Measurements from ENCODE around the gene GNL3.

GNL3 gene

GRCh38 chr3:52730681-52731080 is 44.8 kb downstream of the GNL3 start:
- TF ChIP-seq CTCF (IDR thresholded peaks at IDR 0.05; ENCODE audit: low read depth, low read length, missing control alignments), result no peak
- in situ Hi-C loops (cut with HindIII; ENCODE audit: low pct_ligation_motif_present, low sequenced_read_pairs), result no loop called here
- no peak for DNase-seq

GRCh38 chr3:52731590-52731989 is 45.8 kb downstream of the GNL3 start:
- no peak for TF ChIP-seq CTCF (IDR thresholded peaks at IDR 0.05; ENCODE audit: low read depth, low read length, missing control alignments)
- DNase-seq, result no peak
- H3K4me3 ChIP-seq (ENCODE audit: low read depth, low read length), result no peak overlapping the region
- in situ Hi-C loops (cut with HindIII; ENCODE audit: low pct_ligation_motif_present, low sequenced_read_pairs), result no loop called here
- no peaks in the 10 kb centered on the region for H3K27me3 ChIP-seq (replicated peaks)
- H3K36me3 ChIP-seq (replicated peaks), result peaks cover 29% of the 10 kb centered on the region
- no peak overlapping the region for H3K27ac ChIP-seq

More at GRCh38 chr3:52730681-52731080, 44.8 kb downstream of the GNL3 start:
- Histone ChIP-seq H3K27ac (no peak overlapping the region), H3K27me3 (replicated peaks) (no peaks in the 10 kb centered on the region), H3K4me3 (ENCODE audit: low read depth, low read length) (no peak overlapping the region), H3K36me3 (replicated peaks) (peaks cover 27% of the 10 kb centered on the region)

- H3K36me3 ChIP-seq (replicated peaks), result peaks cover 29% of the 10 kb centered on the region
Measured at GRCh38 chr3:52733256-52733891, 47.5 kb downstream of the GNL3 start.

GRCh38 chr3:52739730-52740129 is 53.9 kb downstream of the GNL3 start:
- in situ Hi-C loops (cut with HindIII; ENCODE audit: low pct_ligation_motif_present, low sequenced_read_pairs), result no loop called here
- Histone ChIP-seq H3K4me3 (ENCODE audit: low read depth, low read length) (no peak overlapping the region), H3K27me3 (replicated peaks) (no peaks in the 10 kb centered on the region), H3K36me3 (replicated peaks) (peaks cover 33% of the 10 kb centered on the region), H3K27ac (no peak overlapping the region)
- no peak for TF ChIP-seq CTCF (IDR thresholded peaks at IDR 0.05; ENCODE audit: low read depth, low read length, missing control alignments)
- DNase-seq, result no peak

More at GRCh38 chr3:52733256-52733891, 47.5 kb downstream of the GNL3 start:
- TF ChIP-seq CTCF (IDR thresholded peaks at IDR 0.05; ENCODE audit: low read depth, low read length, missing control alignments), result no peak
- Histone ChIP-seq H3K4me3 (ENCODE audit: low read depth, low read length) (no peak overlapping the region), H3K27ac (no peak overlapping the region), H3K27me3 (replicated peaks) (no peaks in the 10 kb centered on the region)
- DNase-seq, result no peak
- in situ Hi-C loops (cut with HindIII; ENCODE audit: low pct_ligation_motif_present, low sequenced_read_pairs), result no loop called here

GRCh38 chr3:52742418-52743041 is 56.7 kb downstream of the GNL3 start:
- no peak overlapping the region for H3K27ac ChIP-seq
- peak; percentile 44 for TF ChIP-seq CTCF (IDR thresholded peaks at IDR 0.05; ENCODE audit: low read depth, low read length, missing control alignments)
- H3K4me3 ChIP-seq (ENCODE audit: low read depth, low read length), result no peak overlapping the region
- H3K36me3 ChIP-seq (replicated peaks), result peaks cover 35% of the 10 kb centered on the region
- in situ Hi-C loops (cut with HindIII; ENCODE audit: low pct_ligation_motif_present, low sequenced_read_pairs), result no loop called here
- H3K27me3 ChIP-seq (replicated peaks), result no peaks in the 10 kb centered on the region
- peak; percentile 32 for DNase-seq
